HUES64 (cell line): ENCODE measurements around the gene NEB.
"Not testable (repeated sequence)": the region's sequence is repeated elsewhere in the genome, so short reads cannot be mapped to it uniquely, and the experiment has no call there.

Experiments
- H3K27ac ChIP-seq: 2 replicates; pipeline ENCODE4 v1.7.0; 2013; ENCODE audit warnings: low read depth, low read length, inconsistent platforms
- H3K27me3 ChIP-seq: 2 replicates; pipeline ENCODE4 v1.6.1; 2013; ENCODE audit warnings: mild to moderate bottlenecking, low read length; ENCODE audit not compliant: insufficient read depth
- H3K36me3 ChIP-seq: 2 replicates; pipeline ENCODE4 v1.6.1; 2013; ENCODE audit warnings: mild to moderate bottlenecking, low read length; ENCODE audit not compliant: insufficient read depth
- H3K4me1 ChIP-seq: 2 replicates; pipeline ENCODE4 v1.6.1; 2013; ENCODE audit warnings: mild to moderate bottlenecking, low read length, moderate library complexity; ENCODE audit not compliant: insufficient read depth
- H3K4me3 ChIP-seq: 2 replicates; pipeline ENCODE4 v1.5.1; 2013; ENCODE audit warnings: mild to moderate bottlenecking, low read length, moderate library complexity
- H3K9ac ChIP-seq: 2 replicates; pipeline ENCODE4 v1.6.1; 2013; ENCODE audit warnings: mild to moderate bottlenecking, low read depth, low read length
- H3K9me3 ChIP-seq: 2 replicates; pipeline ENCODE4 v1.6.1; 2013; ENCODE audit warnings: low read depth, low read length; ENCODE audit not compliant: insufficient read depth
- WGBS: fragments of 150-250, 120-280 bp; methylation state at CpG from one replicate; pipeline ENCODE4 v1.1.7; 2013; ENCODE audit warnings: missing lambda C conversion rate; 5-methylcytosine and 5-hydroxymethylcytosine counted together

Gene NEB

DNA sequence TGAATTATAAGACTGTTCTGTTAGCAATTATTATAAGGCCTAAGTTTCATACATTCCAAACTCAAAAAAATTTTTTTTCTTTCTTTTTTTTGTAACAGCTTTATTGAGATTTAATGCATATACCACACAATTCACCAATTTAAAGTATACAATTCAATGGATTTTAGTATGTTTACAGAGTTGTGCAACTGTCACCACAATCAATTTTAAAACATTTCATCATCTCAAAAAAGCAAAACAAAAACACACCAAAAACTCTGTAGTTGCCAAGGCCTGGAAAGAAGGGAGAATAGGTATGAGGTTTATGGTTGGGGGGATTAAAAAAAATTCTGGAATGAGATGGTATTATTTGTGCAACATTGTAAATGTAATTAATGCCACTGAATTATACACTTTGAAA, 36.1 kb downstream of the NEB start:
- H3K4me1 ChIP-seq, H3K27me3 ChIP-seq, H3K27ac ChIP-seq, H3K36me3 ChIP-seq, H3K9ac ChIP-seq, H3K9me3 ChIP-seq, H3K4me3 ChIP-seq: not testable (repeated sequence)

DNA sequence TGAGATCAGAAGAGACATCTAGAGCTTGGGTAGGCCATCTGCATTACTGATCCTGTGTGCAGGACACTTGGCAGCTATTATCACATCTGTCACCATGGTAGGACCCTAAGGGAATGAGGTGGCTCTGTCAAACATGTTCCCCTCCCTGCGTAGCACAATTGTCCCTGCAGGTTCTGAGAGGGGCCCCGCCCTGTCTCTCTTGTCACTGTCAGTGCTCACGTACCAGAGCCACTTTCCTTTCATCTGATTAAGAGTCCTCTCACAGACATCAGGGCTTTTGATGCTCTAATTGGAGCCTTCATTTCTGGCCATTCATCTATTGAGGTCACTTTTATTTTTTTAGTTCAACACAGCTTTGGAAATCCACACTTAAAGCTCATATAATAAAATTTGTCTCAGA, 38.5 kb downstream of the NEB start:
- Histone ChIP-seq H3K9me3 (no peaks in the 10 kb centered on the region), H3K27me3 (no peaks in the 10 kb centered on the region), H3K36me3 (no peaks in the 10 kb centered on the region), H3K4me1 (no peaks in the 10 kb centered on the region), H3K4me3 (no peak overlapping the region), H3K27ac (no peak overlapping the region), H3K9ac (no peak overlapping the region)
- 89% methylated on average over 3 of the region's 3 CpGs for WGBS

DNA sequence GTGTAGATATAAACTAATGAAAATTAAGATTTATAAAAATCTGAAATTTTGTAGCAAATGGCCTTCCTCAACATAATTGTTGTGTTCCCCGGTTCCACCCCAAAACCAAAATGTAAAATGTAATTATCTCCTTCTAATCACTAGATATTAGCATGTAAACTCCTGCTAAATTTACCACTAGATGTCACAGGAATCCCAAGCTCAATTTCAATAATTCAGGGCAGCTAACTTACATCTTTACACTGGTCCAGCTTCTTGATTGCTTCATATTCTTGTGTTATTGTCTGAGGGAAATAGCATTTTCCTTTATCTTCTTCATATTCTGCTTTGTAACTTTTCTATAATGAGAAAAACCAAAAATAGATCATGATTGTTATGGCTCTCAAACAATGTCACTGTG, 42.6 kb downstream of the NEB start:
- no peaks in the 10 kb centered on the region for H3K9me3 ChIP-seq
- no peaks in the 10 kb centered on the region for H3K4me1 ChIP-seq
- no peak overlapping the region for H3K4me3 ChIP-seq
- no peak overlapping the region for H3K27ac ChIP-seq
- H3K9ac ChIP-seq: no peak overlapping the region
- no peaks in the 10 kb centered on the region for H3K27me3 ChIP-seq
- H3K36me3 ChIP-seq: no peaks in the 10 kb centered on the region
- WGBS: 96% methylated on average over 1 of the region's 1 CpG

DNA sequence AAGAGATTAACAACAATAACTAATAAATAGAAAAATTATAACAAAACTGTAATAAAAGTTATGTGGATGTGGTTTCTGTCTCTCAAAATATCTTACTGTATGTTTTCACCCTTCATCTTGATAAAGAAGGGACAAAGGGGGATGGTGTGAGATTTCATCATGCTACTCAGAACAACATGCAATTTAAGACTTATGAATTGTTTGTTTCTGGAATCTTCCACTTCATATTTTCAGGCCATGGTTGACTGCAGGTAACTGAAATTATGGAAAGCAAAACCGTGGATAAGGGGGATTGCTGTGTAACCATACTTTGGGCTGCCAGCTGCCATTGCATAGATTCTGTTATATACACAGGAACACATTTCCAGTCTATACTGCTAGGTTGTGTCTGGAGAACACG, 45.6 kb downstream of the NEB start:
- H3K27me3 ChIP-seq: no peaks in the 10 kb centered on the region
- WGBS: 90% methylated on average over 1 of the region's 2 CpGs
- no peaks in the 10 kb centered on the region for H3K4me1 ChIP-seq
- H3K27ac ChIP-seq: no peak overlapping the region
- H3K9ac ChIP-seq: no peak overlapping the region
- H3K4me3 ChIP-seq: no peak overlapping the region
- no peaks in the 10 kb centered on the region for H3K9me3 ChIP-seq
- H3K36me3 ChIP-seq: no peaks in the 10 kb centered on the region

DNA sequence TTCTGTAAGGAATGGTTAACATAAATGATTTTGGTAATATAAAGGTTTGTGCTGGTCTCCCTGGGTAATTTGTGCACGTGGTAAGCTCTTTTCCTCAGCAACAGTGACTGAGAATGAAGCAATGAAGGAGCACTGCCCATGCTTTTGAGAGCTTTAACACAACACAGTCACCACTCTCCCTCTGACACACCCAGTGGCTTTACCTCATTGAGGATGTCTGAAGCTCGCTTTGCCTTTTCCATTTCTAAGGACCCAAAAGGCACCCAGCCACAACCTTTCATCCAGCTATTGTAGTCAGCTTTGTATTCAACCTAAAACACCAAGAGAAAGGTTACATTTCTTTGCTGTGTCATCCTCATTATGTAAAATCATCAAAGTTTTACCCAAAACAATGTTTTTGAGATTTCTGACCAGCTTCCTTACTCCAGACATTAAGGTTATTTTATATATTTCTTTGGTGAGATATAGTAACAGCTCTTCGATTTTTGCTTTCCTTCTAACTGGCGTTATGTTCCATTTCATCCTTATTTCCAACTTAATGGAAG, 51.7 kb downstream of the NEB start:
- Histone ChIP-seq H3K27ac (no peak overlapping the region), H3K4me1 (0 out of 2 replicates have a peak, but pooled peaks cover 6% of the 10 kb centered on the region), H3K4me3 (no peak overlapping the region), H3K27me3 (no peaks in the 10 kb centered on the region), H3K9ac (no peak overlapping the region), H3K36me3 (no peaks in the 10 kb centered on the region), H3K9me3 (no peaks in the 10 kb centered on the region)
- WGBS: 65% methylated on average over 2 of the region's 4 CpGs

DNA sequence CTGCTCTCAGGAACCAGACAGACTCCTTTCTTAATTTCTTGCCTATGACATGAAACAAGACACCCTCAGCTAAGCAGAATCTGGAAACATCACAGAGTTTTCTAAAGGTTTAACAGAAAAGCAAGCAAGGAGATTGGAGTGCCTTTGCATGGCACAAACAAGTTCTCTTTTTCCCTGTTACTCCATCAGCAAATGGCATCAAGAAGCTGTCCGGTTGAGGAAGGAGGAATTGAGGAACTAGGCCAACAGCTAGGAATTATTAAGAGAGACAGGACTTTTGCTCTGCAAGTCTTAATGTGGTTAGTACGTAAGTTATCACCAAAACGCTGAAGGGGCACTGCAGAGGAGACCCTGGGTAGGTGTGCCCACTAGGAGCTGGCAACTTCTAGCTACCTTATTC, 53.2 kb downstream of the NEB start:
- no peak overlapping the region for H3K4me3 ChIP-seq
- H3K4me1 ChIP-seq: peaks cover 6% of the 10 kb centered on the region; the same call in 1 of the 2 replicates
- no peak overlapping the region for H3K9ac ChIP-seq
- no peaks in the 10 kb centered on the region for H3K27me3 ChIP-seq
- no peaks in the 10 kb centered on the region for H3K36me3 ChIP-seq
- 94% methylated on average over 3 of the region's 3 CpGs for WGBS
- no peaks in the 10 kb centered on the region for H3K9me3 ChIP-seq
- H3K27ac ChIP-seq: no peak overlapping the region

DNA sequence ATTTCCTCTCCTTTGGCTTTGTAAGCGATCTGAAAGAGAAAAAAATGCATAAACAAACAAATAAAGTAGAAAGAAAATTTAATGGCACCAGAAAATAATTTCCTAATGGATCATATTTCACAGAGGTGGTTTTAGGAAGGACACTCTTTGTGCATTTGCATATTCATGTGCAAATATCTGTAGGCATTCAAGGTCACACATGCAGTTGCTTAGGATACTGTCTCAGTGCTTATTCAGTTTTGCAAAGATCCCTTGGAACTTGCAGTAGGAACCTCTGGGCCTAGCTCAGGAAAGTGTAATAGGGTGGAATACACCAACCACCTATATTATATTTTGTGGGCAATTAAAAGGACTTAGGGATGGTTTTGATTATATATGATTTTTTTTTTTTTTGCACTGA, 54.3 kb downstream of the NEB start:
- H3K36me3 ChIP-seq: no peaks in the 10 kb centered on the region
- H3K27ac ChIP-seq: no peak overlapping the region
- WGBS: no CpG with 5 or more reads among the region's 1 CpG
- peaks cover 6% of the 10 kb centered on the region; the same call in 1 of the 2 replicates for H3K4me1 ChIP-seq
- H3K9ac ChIP-seq: no peak overlapping the region
- H3K9me3 ChIP-seq: no peaks in the 10 kb centered on the region
- no peak overlapping the region for H3K4me3 ChIP-seq
- no peaks in the 10 kb centered on the region for H3K27me3 ChIP-seq

DNA sequence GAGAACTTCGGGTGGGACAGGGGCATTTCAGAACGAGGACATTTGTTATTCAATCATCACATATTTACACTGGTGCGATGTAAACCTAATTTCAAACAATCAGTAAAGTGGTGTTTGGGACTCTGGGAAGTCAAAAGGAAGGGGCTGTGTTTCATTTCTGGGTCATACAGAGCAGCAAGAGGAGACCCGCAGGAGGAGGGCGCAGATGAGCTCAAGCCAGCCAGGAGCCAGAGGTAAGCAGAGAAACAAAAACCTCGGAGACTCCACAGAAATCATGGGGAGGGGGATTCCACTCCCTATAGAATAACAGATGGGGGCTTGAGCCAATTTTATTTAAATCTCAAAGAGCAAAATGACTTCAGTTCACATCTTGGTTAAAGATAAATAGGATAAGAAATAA, 55.4 kb downstream of the NEB start:
- Histone ChIP-seq H3K4me1 (peaks cover 6% of the 10 kb centered on the region; the same call in 1 of the 2 replicates), H3K4me3 (no peak overlapping the region), H3K27ac (no peak overlapping the region), H3K36me3 (no peaks in the 10 kb centered on the region), H3K9ac (no peak overlapping the region), H3K27me3 (no peaks in the 10 kb centered on the region), H3K9me3 (no peaks in the 10 kb centered on the region)
- 75% methylated on average over 2 of the region's 6 CpGs for WGBS

DNA sequence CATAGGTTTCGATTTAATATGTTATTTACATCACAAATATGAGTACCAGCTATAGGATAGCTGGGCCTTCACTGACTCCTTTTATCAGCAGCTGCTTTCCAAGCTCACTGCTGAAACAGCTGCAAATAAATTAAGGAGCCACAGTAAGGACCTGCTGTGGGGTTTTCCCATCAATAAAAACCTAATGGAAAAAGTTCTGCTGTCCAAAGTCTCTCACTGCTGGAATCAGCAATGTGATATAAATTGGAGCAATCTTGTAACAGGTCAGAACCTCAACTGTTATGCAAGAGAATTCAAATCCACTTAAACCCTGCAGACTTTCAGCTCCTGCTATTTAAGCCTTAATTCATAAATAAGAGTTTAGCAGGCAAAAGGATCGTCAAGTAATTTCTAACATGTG, 61.3 kb downstream of the NEB start:
- H3K9me3 ChIP-seq: no peaks in the 10 kb centered on the region
- no peaks in the 10 kb centered on the region for H3K27me3 ChIP-seq
- H3K4me1 ChIP-seq: peaks cover 17% of the 10 kb centered on the region
- 100% methylated on average over 1 of the region's 2 CpGs for WGBS
- H3K27ac ChIP-seq: no peak overlapping the region
- no peaks in the 10 kb centered on the region for H3K36me3 ChIP-seq
- H3K4me3 ChIP-seq: no peak overlapping the region
- H3K9ac ChIP-seq: no peak overlapping the region

DNA sequence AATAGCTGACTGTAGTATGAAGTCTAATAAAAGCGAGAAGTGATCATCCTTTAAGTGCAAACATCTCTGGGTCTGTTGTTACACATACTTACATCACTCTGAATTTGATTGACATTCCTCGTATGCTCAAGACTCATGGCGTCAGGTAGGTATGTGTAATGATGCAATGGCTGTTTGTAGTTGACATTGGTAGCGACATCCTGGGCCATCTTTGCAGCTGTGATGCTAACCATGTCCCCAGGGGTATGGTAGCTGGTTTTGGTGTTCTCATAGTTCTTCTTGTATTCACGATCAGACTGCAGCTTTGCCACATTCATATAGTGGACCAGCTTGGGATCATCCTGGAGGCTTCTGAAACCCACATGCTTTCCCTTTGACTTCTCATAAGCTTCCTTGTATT, 62.0 kb downstream of the NEB start:
- no peak overlapping the region for H3K27ac ChIP-seq
- H3K36me3 ChIP-seq: no peaks in the 10 kb centered on the region
- no peaks in the 10 kb centered on the region for H3K9me3 ChIP-seq
- H3K9ac ChIP-seq: no peak overlapping the region
- H3K27me3 ChIP-seq: no peaks in the 10 kb centered on the region
- H3K4me1 ChIP-seq: peaks cover 17% of the 10 kb centered on the region
- 96% methylated on average over 5 of the region's 5 CpGs for WGBS
- H3K4me3 ChIP-seq: no peak overlapping the region

DNA sequence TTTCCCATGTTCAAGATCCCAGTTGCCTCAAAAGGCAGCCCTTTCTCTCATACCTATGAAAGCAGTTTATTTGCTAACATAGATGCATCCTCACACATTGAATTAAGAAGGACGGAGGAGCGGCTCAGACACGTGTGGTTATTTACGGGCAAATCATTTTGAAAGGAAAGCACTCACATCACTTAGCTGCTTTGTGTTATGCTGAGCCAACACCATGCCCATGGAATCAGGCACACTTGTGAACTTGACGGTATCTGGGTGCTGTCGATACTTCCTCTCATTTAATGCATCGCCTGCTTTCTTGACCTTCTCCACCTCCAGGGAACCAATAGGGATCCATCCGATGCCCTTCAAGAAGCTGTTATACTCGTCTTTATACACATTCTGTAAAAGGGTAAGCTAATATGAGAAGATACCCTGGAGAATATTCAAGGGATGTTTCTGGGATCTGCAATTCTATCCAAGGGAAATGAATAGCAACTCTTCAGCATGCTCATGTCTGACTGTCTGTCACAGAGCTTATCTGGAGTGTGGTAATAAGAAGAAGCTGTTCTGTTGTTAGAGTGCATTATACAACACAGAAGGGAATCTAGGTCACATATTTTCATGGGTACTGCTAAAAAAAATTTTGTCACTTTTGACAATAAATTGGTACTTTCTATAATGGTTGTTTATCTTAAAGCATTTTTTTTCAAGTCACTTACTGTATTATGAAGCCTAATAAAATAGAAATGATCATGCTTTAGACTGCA, 63.3 kb downstream of the NEB start:
- Histone ChIP-seq H3K4me3 (no peak overlapping the region), H3K4me1 (peaks cover 17% of the 10 kb centered on the region), H3K9ac (no peak overlapping the region), H3K9me3 (no peaks in the 10 kb centered on the region), H3K36me3 (no peaks in the 10 kb centered on the region), H3K27ac (no peak overlapping the region), H3K27me3 (no peaks in the 10 kb centered on the region)
- WGBS: 95% methylated on average over 9 of the region's 9 CpGs

DNA sequence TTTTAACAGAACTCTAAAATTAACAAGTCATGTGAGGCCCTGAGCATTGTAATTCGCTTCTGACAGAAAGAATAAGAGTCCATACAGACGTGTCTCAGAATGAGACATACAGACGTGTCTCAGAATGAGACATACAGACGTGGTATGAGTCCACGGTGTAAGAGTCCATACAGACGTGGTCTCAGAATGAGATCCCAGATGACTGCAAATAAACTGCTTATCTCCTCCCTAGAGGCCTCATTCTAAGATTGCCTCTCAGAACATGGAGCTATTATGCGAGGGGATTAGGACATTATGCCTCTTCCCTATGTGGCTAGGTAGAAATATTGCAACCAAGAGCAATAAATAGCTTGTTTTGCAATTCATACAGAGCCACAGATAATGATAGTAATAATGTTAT, 63.9 kb downstream of the NEB start:
- Histone ChIP-seq H3K36me3 (no peaks in the 10 kb centered on the region), H3K27me3 (no peaks in the 10 kb centered on the region), H3K27ac (no peak overlapping the region), H3K4me3 (no peak overlapping the region), H3K9me3 (no peaks in the 10 kb centered on the region), H3K4me1 (peaks cover 17% of the 10 kb centered on the region), H3K9ac (no peak overlapping the region)
- WGBS: 91% methylated on average over 7 of the region's 7 CpGs
